Stimulated activated CD4-positive, alpha-beta T cell treated with anti-CD3 and anti-CD28 coated beads, Interleukin-15, amount 100 ng/mL, for 48 hours (primary cell): ENCODE measurements around the gene ATP13A3.
"Not testable (repeated sequence)": the region's sequence is repeated elsewhere in the genome, so short reads cannot be mapped to it uniquely, and the experiment has no call there.

ENCODE experiments used
- DNase-seq, 2 donors: peaks; one replicate each; pipeline ENCODE4 v3.0.0-alpha.2; 2020; ENCODE audit warnings: low read depth in 2 of 2

The ATP13A3 gene

GRCh38 chr3:194486540-194487288 is at the start of gene ATP13A3:
TSS of gene ATP13A3 (minus strand) at chr3:194487002. CDS start at chr3:194462190, 24,812 bp downstream.
- DNase-seq: peak; percentile 80 to 82

GRCh38 chr3:194535199-194535598 is 48.4 kb upstream of the ATP13A3 start:
- not testable (repeated sequence) for DNase-seq

DNA sequence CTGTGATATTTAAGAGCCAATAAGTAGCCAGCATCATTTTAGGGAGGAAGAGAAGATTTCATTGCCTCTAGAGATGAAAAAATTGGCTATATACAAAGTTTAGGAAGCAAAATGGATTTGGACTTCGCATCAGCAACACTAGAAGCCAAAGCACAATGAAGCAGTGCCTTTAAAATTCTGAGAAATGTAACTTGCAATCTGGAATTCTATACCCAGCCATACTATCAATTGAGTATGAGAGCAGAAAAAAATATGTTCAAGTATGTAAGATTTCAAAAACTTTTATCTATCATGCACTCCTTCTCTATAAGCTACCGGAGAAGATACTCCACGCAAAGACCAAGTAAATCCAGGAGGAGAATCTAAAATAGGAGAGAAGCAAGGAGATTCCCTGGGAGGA is 47.4 kb upstream of the ATP13A3 start:
- no peak for DNase-seq

- DNase-seq: no peak
Observed at GRCh38 chr3:194532591-194532990, 45.8 kb upstream of the ATP13A3 start.

DNA sequence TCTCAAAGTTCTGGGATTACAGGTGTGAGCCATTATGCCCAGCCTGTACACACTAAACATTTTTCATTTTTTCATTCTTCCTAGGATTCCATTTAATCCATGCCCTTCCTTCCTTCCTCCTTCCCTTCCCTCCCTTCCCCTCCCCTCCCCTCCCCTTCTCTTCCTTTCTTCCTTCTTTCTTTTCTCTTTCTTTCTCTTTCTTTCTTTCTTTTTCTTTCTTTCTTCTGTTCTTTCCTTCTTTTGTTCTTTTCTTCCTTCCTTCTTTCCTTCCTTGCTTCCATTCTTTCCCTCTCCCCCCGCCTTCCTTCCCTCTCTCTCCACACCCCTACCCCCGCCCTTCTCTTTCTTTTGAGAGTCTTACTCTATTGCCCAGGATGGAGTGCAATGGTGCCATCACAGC is 40.9 kb upstream of the ATP13A3 start:
- DNase-seq: no peak

GRCh38 chr3:194526164-194526563 is 39.4 kb upstream of the ATP13A3 start:
- DNase-seq: no peak

- DNase-seq: no peak
Observed at GRCh38 chr3:194522579-194523046, 35.8 kb upstream of the ATP13A3 start.

DNA sequence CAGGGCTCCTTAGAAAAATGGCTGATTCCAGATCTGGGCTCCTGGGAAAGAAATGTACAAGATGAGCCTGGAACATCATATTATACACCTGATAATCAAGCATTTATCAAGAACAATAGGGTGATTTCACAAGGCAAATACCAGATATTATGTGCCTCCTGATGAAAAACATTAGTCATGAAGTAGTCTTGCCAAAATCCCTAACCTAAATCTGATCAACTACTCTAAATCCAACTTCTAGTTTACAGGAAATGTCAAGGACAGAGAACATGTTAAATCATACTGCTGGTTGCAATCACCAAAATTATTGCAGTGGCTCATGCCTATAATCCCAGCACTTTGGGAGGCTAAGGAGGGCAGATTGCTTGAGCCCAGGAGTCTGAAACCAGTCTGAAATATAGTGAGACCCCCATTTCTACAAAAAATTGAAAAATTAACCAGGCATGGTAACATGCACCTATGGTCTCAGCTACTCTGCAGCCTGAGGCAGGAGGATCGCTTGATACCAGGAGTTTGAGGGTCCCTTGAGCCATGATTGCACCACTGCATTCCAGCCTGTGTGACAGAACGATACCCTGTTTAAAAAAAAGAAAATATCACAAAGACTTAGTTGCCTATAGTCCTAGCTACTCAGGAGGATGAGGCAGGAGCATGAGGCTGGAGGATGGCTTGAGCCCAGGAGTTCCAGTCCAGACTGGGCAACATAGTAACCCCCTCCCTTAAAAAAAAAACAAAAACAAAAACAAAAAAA is 34.9 kb upstream of the ATP13A3 start:
- no peak for DNase-seq

- DNase-seq: peak; percentile 71 to 79
Observed at GRCh38 chr3:194520682-194521162, 33.9 kb upstream of the ATP13A3 start.

- not testable (repeated sequence) for DNase-seq
Observed at GRCh38 chr3:194520201-194520600, 33.4 kb upstream of the ATP13A3 start.

DNA sequence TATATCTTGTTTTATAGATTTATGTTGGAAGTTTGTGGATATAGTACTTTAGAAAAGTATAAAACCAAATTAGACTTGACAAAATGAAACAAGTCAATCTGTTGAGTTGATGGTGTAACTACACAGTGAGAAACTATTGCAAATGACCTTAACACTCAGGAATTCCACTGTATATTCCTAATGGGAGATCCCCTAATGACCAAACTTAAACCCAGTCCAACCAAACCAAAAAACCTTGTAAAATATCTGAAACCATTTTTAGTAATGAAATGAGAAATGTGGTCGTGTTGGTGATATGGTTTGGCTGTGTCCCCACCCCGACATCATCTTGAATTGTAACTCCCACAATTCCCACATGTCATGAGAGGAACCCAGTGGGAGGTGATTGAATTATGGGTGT is 31.9 kb upstream of the ATP13A3 start:
- DNase-seq: no peak

GRCh38 chr3:194517333-194517732 is 30.5 kb upstream of the ATP13A3 start:
- no peak for DNase-seq

- no peak for DNase-seq
Observed at GRCh38 chr3:194514626-194515025, 27.8 kb upstream of the ATP13A3 start.

DNA sequence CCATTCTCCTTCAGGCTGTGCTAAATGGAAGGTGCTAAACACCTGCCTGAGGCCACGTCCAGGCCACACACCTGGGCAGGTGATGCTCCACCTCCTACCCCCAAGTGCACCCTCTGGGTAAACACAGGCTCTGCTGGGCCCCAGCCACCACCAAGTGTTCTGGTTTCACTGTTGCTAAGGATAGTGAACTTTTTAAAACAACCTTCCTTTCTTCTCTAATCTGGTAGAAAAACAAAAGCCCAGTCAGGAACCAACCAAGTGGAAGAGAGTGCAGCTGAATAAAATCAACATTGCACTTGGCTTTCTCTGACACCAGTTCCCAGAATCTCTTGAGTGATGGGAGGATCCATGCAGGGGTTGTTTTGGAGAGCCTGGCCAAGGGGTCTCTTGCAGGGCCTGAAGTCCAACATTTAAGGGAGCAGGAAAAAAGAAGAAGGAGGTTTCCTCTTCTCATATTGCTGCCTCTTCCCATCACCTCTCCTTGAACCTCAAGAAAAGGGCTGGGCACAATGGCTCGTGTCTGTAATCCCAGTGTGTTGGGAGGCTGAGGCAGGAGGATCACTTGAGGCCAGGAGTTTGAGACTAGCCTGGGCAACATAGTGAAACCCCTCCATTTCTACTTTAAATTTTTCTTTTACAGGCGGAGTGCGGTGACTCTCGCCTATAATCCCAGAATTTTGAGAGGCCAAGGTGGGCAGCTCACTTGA is 26.2 kb upstream of the ATP13A3 start:
- DNase-seq: no peak

DNA sequence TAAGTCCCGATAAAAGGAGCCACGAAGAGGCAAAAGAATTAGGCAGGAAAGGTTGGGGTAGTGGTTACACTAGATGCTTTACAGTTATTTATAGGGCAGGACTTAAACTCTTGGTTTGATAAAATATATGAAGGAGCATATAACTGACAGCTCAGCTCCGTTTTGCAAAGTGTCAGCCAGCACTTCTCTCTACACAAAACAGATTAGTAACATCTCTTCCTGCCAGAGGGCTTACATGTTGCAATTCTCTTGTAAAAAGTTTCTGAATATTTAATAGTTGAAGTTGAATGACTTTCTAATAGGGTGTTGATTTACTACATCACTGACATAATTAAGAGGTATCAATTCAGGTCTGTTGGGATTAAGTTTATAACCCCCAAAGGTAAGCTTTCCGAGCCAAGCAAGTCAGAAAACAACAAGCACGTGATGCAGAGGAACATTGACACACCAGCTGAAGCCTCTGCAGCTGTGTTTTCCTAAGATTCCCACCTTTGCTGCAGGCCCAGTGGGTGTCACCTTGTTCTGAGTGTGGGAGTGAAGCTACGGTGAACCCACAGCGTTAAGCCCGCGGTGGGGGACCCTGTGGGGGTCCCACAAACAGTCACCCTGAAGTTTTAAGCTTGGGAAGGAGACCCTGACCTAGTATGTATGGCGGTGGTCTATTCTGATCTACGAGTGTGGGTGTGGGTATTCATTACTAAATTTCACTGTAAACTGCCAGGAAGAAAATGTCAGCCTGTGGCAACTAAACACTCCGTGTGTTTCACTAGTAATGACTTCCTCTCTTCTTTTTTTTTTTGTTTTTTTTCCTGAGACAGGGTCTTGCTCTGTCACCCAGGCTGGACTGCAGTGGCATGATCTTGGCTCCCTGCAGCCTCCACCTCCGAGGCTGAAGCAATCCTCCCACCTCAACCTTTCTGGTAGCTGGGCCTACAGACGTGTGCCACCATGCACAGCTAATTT is 22.0 kb upstream of the ATP13A3 start:
- no peak for DNase-seq

DNA sequence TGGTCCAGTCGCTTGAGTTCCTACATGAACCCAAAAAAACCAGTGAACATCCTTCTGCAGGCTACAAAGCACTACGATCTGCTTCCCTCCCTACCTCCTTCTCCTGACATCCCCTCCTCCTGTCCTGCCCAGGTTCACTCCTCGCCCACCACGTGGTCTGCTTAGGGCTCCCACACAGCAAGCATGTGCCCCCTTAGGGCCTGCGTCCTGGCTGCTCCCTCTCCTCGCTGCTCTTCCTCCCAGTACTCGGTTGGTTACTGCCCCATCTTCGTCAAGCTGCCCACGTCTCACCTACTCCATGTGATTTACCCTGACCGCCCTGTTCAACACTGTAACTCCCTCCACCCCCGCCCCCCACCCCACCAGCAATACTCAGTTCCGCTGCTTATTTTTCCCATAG is 20.8 kb upstream of the ATP13A3 start:
- no peak for DNase-seq

- no peak for DNase-seq
Observed at GRCh38 chr3:194505791-194506415, 19.1 kb upstream of the ATP13A3 start.

DNA sequence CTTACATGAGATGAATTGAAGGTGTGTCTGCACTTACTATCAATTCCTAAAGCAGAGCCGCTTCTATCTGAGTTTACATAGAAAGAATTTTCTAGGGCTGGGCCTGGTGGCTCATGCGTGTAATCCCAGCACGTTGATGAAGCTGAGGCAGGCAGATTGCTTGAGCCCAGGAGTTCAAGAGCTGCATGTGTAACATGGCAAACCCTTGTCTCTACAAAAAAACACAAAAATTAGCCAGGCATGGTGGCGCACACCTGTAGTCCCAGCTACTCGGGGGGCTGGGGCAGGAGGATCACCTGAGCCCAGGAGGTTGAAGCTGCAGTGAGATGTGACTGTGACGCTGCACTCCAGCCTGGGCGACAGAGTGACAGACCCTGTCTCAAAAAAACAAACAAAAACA is 18.1 kb upstream of the ATP13A3 start:
- no peak for DNase-seq

GRCh38 chr3:194504146-194504545 is 17.3 kb upstream of the ATP13A3 start:
- DNase-seq: no peak

DNA sequence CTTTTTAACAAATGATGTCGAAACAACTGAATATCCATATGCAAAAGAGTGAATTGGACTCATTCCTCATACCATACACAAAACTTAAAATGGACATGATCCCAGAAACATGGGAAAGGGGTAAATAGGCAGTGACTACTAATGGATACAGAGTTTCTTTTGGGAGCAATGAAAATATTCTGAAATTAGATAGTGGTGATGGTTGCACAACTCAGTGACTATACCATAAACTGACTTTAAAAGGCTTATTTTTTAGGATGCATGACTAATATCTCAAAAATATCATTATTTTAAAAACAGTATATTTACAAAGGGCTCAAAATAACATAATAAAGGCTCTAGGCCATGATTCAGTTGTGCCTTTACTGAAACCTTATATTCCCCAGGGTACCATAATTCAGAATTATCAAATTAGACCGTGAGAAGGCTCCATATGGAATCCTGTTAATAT is 16.3 kb upstream of the ATP13A3 start:
- DNase-seq: no peak

- DNase-seq: no peak
Observed at GRCh38 chr3:194500198-194500597, 13.4 kb upstream of the ATP13A3 start.
